IMR-90 (cell line): Measurements from ENCODE around the gene SLC22A2. TPM values are rescaled to one million over a fixed set of nuclear protein-coding genes. Genes with fewer than 3 reads are reported as not detected.

Source experiments
- ATAC-seq: fragments of 200-7000 bp; cut with Tn5 transposase; 2 replicates; pipeline ENCODE4 v1.9.1; 2020; ENCODE audit warnings: low read depth, mild to moderate bottlenecking, moderate library complexity
- BruUV-seq: library from RNA; stranded (reverse); fragments of 400-500 nt; replicated peaks from 2 replicates; lab custom pipeline; 2021; lab: Mats Ljungman, UMichigan
- CTCF ChIA-PET: fragments of 300-600 bp; formaldehyde crosslinking; extraction: SDS; loops from one replicate; lab custom pipeline; 2021; ENCODE audit warnings: antibody characterized with exemption; lab: Yijun Ruan, JAX
- POLR2A ChIA-PET: fragments of 300-600 bp; sonication (Branson Sonifier 250); formaldehyde crosslinking; loops from one replicate; lab custom pipeline; 2022; ENCODE audit warnings: antibody characterized with exemption; ENCODE audit not compliant: unreplicated experiment; lab: Charles Lee
- DNase-seq: peaks from one replicate; pipeline ENCODE4 v3.0.0; 2013
- H2AFZ ChIP-seq: replicated peaks from 2 replicates; pipeline ENCODE3; 2013; ENCODE audit warnings: low read length, mild to moderate bottlenecking; ENCODE audit not compliant: poor library complexity
- H2AK5ac ChIP-seq: 2 replicates; pipeline ENCODE4 v1.6.1; 2013; ENCODE audit warnings: low read depth, low read length, inconsistent platforms
- H2AK9ac ChIP-seq: replicated peaks from 2 replicates; pipeline ENCODE3; 2013; ENCODE audit warnings: mild to moderate bottlenecking, low read depth, low read length, moderate library complexity; ENCODE audit not compliant: poor library complexity
- H2BK120ac ChIP-seq: 2 replicates; pipeline ENCODE4 v1.6.1; 2013; ENCODE audit warnings: low read depth, low read length, inconsistent platforms
- H2BK15ac ChIP-seq: 3 replicates; pipeline ENCODE4 v1.6.1; 2013; ENCODE audit warnings: low read depth, low read length, inconsistent platforms
- H2BK20ac ChIP-seq: 2 replicates; pipeline ENCODE4 v1.6.1; 2013; ENCODE audit warnings: low read depth, mild to moderate bottlenecking, inconsistent platforms, low read length, moderate library complexity
- H2BK5ac ChIP-seq: 2 replicates; pipeline ENCODE4 v1.6.1; 2013; ENCODE audit warnings: mild to moderate bottlenecking, low read depth, low read length, inconsistent platforms; ENCODE audit not compliant: poor library complexity, severe bottlenecking
- H3K14ac ChIP-seq: replicated peaks from 2 replicates; pipeline ENCODE4 v1.6.1; 2013; ENCODE audit warnings: low read depth, low read length, inconsistent platforms
- H3K18ac ChIP-seq: 2 replicates; pipeline ENCODE4 v1.6.1; 2013; ENCODE audit warnings: low read depth, low read length, control low read depth
- H3K23ac ChIP-seq: 2 replicates; pipeline ENCODE4 v1.6.1; 2013; ENCODE audit warnings: low read depth, low read length, inconsistent platforms
- H3K27ac ChIP-seq: 2 replicates; pipeline ENCODE4 v1.5.1; 2013; ENCODE audit warnings: mild to moderate bottlenecking, control low read depth, low read length; ENCODE audit not compliant: insufficient read depth
- H3K27me3 ChIP-seq: 2 replicates; pipeline ENCODE4 v1.6.1; 2013; ENCODE audit warnings: low read length; ENCODE audit not compliant: control insufficient read depth, insufficient read depth
- H3K36me3 ChIP-seq: 2 replicates; pipeline ENCODE4 v1.6.1; 2013; ENCODE audit warnings: low read length, mixed read lengths; ENCODE audit not compliant: control insufficient read depth, insufficient read depth
- H3K4ac ChIP-seq: 2 replicates; pipeline ENCODE4 v1.6.1; 2013; ENCODE audit warnings: low read depth, low read length, inconsistent platforms
- H3K4me1 ChIP-seq: 2 replicates; pipeline ENCODE4 v1.6.1; 2013; ENCODE audit warnings: low read length, mixed read lengths; ENCODE audit not compliant: control insufficient read depth, insufficient read depth
- H3K4me2 ChIP-seq: 2 replicates; pipeline ENCODE4 v1.6.1; 2013; ENCODE audit warnings: low read depth, mild to moderate bottlenecking, control low read depth, low read length, moderate library complexity
- H3K4me3 ChIP-seq: 2 replicates; pipeline ENCODE4 v1.5.1; 2013; ENCODE audit warnings: low read depth, mild to moderate bottlenecking, control low read depth, low read length, moderate library complexity; ENCODE audit not compliant: insufficient read depth
- H3K56ac ChIP-seq: 2 replicates; pipeline ENCODE4 v1.6.1; 2013; ENCODE audit warnings: low read length, inconsistent platforms; ENCODE audit not compliant: insufficient read depth; ENCODE audit errors: extremely low read depth
- H3K79me1 ChIP-seq, 2 experiments: 2 replicates each; pipeline ENCODE4 v1.6.1; 2013; ENCODE audit warnings: low read length in 2 of 2, inconsistent platforms in 1 of 2, low read depth in 1 of 2
- H3K9ac ChIP-seq: 2 replicates; pipeline ENCODE4 v1.6.1; 2013; ENCODE audit warnings: low read depth, low read length, control low read depth
- H3K9me1 ChIP-seq: 2 replicates; pipeline ENCODE4 v1.6.1; 2013; ENCODE audit warnings: low read length, inconsistent platforms; ENCODE audit not compliant: insufficient read depth
- H3K9me3 ChIP-seq: 2 replicates; pipeline ENCODE4 v1.6.1; 2013; ENCODE audit warnings: low read length; ENCODE audit not compliant: control insufficient read depth, insufficient read depth
- H4K20me1 ChIP-seq: 2 replicates; pipeline ENCODE4 v1.6.1; 2013; ENCODE audit warnings: low read length, inconsistent platforms; ENCODE audit not compliant: insufficient read depth
- H4K5ac ChIP-seq: 2 replicates; pipeline ENCODE4 v1.6.1; 2013; ENCODE audit warnings: mild to moderate bottlenecking, low read depth, low read length, control low read depth
- H4K8ac ChIP-seq, 2 experiments: 2 replicates each; pipeline ENCODE4 v1.6.1; 2013; ENCODE audit warnings: low read depth in 2 of 2, low read length in 2 of 2, control low read depth in 1 of 2, inconsistent platforms in 1 of 2
- H4K91ac ChIP-seq: 2 replicates; pipeline ENCODE4 v1.6.1; 2013; ENCODE audit warnings: low read depth, low read length, inconsistent platforms; ENCODE audit not compliant: insufficient read depth
- BHLHE40 ChIP-seq: fragments of 150-350 bp; IDR thresholded peaks from 2 replicates; pipeline ENCODE4 v1.6.1; 2016; ENCODE audit warnings: mild to moderate bottlenecking, low read depth, low read length
- CEBPB ChIP-seq: IDR thresholded peaks from 2 replicates; pipeline ENCODE4 v1.6.1; 2012; ENCODE audit warnings: low read depth, low read length, improper control_type of control experiment
- CHD1 ChIP-seq: IDR thresholded peaks from 2 replicates; pipeline ENCODE4 v1.6.1; 2012; ENCODE audit warnings: low read depth, low read length, improper control_type of control experiment
- FOS ChIP-seq: fragments of 150-350 bp; IDR thresholded peaks from 2 replicates; pipeline ENCODE4 v1.6.1; 2016; ENCODE audit warnings: low read depth, low read length
- MAFK ChIP-seq: IDR thresholded peaks from 2 replicates; pipeline ENCODE4 v1.6.1; 2012; ENCODE audit warnings: low read depth, low read length, improper control_type of control experiment
- MAZ ChIP-seq: IDR thresholded peaks from 2 replicates; pipeline ENCODE4 v1.6.1; 2012; ENCODE audit warnings: low read depth, mild to moderate bottlenecking, low read length, improper control_type of control experiment, moderate library complexity, borderline replicate concordance
- MXI1 ChIP-seq: IDR thresholded peaks from 2 replicates; pipeline ENCODE4 v1.6.1; 2012; ENCODE audit warnings: low read depth, mild to moderate bottlenecking, low read length, moderate library complexity, borderline replicate concordance
- NFE2L2 ChIP-seq: fragments of 150-350 bp; IDR thresholded peaks from 2 replicates; pipeline ENCODE4 v1.6.1; 2016; ENCODE audit warnings: low read depth, mild to moderate bottlenecking, low read length
- POLR2A ChIP-seq: IDR thresholded peaks from 2 replicates; pipeline ENCODE4 v1.6.1; 2012; ENCODE audit warnings: mild to moderate bottlenecking, low read depth, low read length
- RAD21 ChIP-seq: IDR thresholded peaks from 2 replicates; pipeline ENCODE4 v1.6.1; 2012; ENCODE audit warnings: low read length, improper control_type of control experiment
- RCOR1 ChIP-seq: IDR thresholded peaks from 2 replicates; pipeline ENCODE4 v1.6.1; 2012; ENCODE audit warnings: mild to moderate bottlenecking, low read length, improper control_type of control experiment; ENCODE audit not compliant: insufficient replicate concordance
- RFX5 ChIP-seq: IDR thresholded peaks from 2 replicates; pipeline ENCODE4 v1.8.0; 2012; ENCODE audit warnings: low read depth, mild to moderate bottlenecking, low read length, moderate library complexity
- SMC3 ChIP-seq: fragments of 150-350 bp; IDR thresholded peaks from 2 replicates; pipeline ENCODE4 v1.6.1; 2016; ENCODE audit warnings: low read depth, mild to moderate bottlenecking, antibody characterized with exemption, low read length, moderate library complexity
- WGBS, 2 experiments: methylation state at CpG; one replicate each; pipeline versions ENCODE4 v1.1.5 to v1.1.7; 2013; ENCODE audit warnings: missing lambda C conversion rate in 2 of 2; ENCODE audit not compliant: insufficient read length in 1 of 2; ENCODE audit errors: extremely low coverage in 2 of 2; 5-methylcytosine and 5-hydroxymethylcytosine counted together
- dilution Hi-C: fragments of 300-500 bp; cut with HindIII; formaldehyde crosslinking; loops from one replicate; pipeline ENCODE4 v1.14.3; 2018; ENCODE audit warnings: low sequenced_read_pairs; ENCODE audit not compliant: unreplicated experiment
- in situ Hi-C: fragments of 300-500 bp; cut with MboI; formaldehyde crosslinking; loops from 3 replicates; pipeline ENCODE4 v1.14.3; 2019; ENCODE audit warnings: low sequenced_read_pairs, inconsistent platforms, mixed read lengths
- intact Hi-C: fragments of 100-400 bp; cut with micrococcal nuclease; formaldehyde crosslinking; loops from 2 replicates; pipeline ENCODE4 v1.10.0; 2022
- polyA plus RNA-seq, 3 experiments: library from polyadenylated mRNA; depleted of rRNA; stranded (reverse); fragments of >200 nt; gene quantifications; 2 replicates each; pipeline ENCODE4 v1.2.3, GENCODE V29; 2012; ENCODE audit warnings: low replicate concordance in 1 of 3
- total RNA-seq: library from RNA; depleted of rRNA; stranded (reverse); fragments of >200 nt; gene quantifications from 2 replicates; pipeline ENCODE4 v1.2.3, GENCODE V29; 2012
- TF ChIP-seq, protein P1 (sequence below): conservative IDR thresholded peaks from 2 replicates; pipeline ENCODE4 v1.5.1; 2012; ENCODE audit warnings: mild to moderate bottlenecking, low read depth, low read length, improper control_type of control experiment
- TF ChIP-seq, protein P2 (sequence below): fragments of 150-350 bp; IDR thresholded peaks from 2 replicates; pipeline ENCODE4 v1.6.1; 2016; ENCODE audit warnings: low read depth, mild to moderate bottlenecking, low read length, moderate library complexity, borderline replicate concordance
- TF ChIP-seq, protein P3 (sequence below): fragments of 150-350 bp; IDR thresholded peaks from 2 replicates; pipeline ENCODE4 v1.6.1; 2017; ENCODE audit warnings: mild to moderate bottlenecking, antibody characterized with exemption, low read length, low read depth

Gene SLC22A2
- total and polyA plus RNA-seq, 2 of the 4 experiments (the other 2 are of a cell fraction), result not detected

DNA sequence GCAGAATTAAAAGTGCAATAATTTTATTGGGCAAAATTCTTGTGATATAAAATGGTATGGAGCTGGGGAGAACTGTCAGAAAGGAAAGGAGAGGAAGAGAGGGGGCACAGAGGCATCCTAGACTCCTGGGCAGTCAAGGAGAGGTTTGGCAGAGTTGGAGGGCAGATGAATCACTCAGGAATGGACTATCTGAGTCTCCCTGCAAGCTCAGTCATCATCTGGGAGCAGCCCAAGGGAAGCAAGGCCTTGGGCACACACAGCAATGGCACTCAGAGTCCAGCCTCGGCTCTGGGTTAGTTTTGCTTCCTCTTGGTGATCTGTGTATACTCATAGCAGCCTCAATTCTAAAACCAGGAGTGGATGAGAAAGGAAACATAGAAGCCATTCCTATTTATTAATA is 69.8 kb downstream of the SLC22A2 start:
- no peak overlapping the region for H3K14ac ChIP-seq
- no peak for DNase-seq
- H3K79me1 ChIP-seq, result no peaks in the 10 kb centered on the region
- H3K56ac ChIP-seq, result no peak overlapping the region
- no peak overlapping the region for H3K27ac ChIP-seq
- intact Hi-C loops, result no loop called here
- H3K9ac ChIP-seq, result no peak overlapping the region
- H2AK5ac ChIP-seq, result no peak overlapping the region
- H4K5ac ChIP-seq, result no peak overlapping the region
- H2AK9ac ChIP-seq, result no peak overlapping the region
- no peak overlapping the region for H3K4ac ChIP-seq
- no peaks in the 10 kb centered on the region for H3K36me3 ChIP-seq
- WGBS, 2 experiments, result no CpG with 5 or more reads among the region's 1 CpG
- H3K23ac ChIP-seq, result no peak overlapping the region
- H3K9me3 ChIP-seq, result peaks cover 8% of the 10 kb centered on the region; the same call in 1 of the 2 replicates
- no peak overlapping the region for H2BK20ac ChIP-seq
- no peak overlapping the region for H4K8ac ChIP-seq
- in situ Hi-C loops, result no loop called here
- no peak overlapping the region for H3K4me3 ChIP-seq
- H2BK120ac ChIP-seq, result no peak overlapping the region
- H3K4me2 ChIP-seq, result no peak overlapping the region
- no peak overlapping the region for H4K91ac ChIP-seq
- ATAC-seq, result 0 out of 2 replicates have a peak, but pooled peaks have one; percentile 11
- H3K4me1 ChIP-seq, result no peaks in the 10 kb centered on the region
- ChIA-PET POLR2A (no interaction called here), CTCF (no interaction called here)
- no peaks in the 10 kb centered on the region for H3K9me1 ChIP-seq
- no peak overlapping the region for H2AFZ ChIP-seq
- TF ChIP-seq SMC3 (no peak), BHLHE40 (no peak), MXI1 (no peak), CHD1 (no peak), MAZ (no peak), FOS (no peak), RAD21 (no peak), RCOR1 (no peak), NFE2L2 (no peak), RFX5 (no peak), CEBPB (no peak), POLR2A (no peak), MAFK (no peak)
- TF ChIP-seq, protein P1, sequence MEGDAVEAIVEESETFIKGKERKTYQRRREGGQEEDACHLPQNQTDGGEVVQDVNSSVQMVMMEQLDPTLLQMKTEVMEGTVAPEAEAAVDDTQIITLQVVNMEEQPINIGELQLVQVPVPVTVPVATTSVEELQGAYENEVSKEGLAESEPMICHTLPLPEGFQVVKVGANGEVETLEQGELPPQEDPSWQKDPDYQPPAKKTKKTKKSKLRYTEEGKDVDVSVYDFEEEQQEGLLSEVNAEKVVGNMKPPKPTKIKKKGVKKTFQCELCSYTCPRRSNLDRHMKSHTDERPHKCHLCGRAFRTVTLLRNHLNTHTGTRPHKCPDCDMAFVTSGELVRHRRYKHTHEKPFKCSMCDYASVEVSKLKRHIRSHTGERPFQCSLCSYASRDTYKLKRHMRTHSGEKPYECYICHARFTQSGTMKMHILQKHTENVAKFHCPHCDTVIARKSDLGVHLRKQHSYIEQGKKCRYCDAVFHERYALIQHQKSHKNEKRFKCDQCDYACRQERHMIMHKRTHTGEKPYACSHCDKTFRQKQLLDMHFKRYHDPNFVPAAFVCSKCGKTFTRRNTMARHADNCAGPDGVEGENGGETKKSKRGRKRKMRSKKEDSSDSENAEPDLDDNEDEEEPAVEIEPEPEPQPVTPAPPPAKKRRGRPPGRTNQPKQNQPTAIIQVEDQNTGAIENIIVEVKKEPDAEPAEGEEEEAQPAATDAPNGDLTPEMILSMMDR, result no peak
- TF ChIP-seq, protein P2, sequence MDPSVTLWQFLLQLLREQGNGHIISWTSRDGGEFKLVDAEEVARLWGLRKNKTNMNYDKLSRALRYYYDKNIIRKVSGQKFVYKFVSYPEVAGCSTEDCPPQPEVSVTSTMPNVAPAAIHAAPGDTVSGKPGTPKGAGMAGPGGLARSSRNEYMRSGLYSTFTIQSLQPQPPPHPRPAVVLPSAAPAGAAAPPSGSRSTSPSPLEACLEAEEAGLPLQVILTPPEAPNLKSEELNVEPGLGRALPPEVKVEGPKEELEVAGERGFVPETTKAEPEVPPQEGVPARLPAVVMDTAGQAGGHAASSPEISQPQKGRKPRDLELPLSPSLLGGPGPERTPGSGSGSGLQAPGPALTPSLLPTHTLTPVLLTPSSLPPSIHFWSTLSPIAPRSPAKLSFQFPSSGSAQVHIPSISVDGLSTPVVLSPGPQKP, result no peak
- TF ChIP-seq, protein P3, sequence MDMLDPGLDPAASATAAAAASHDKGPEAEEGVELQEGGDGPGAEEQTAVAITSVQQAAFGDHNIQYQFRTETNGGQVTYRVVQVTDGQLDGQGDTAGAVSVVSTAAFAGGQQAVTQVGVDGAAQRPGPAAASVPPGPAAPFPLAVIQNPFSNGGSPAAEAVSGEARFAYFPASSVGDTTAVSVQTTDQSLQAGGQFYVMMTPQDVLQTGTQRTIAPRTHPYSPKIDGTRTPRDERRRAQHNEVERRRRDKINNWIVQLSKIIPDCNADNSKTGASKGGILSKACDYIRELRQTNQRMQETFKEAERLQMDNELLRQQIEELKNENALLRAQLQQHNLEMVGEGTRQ, result no peak
- no peak overlapping the region for H2BK5ac ChIP-seq
- no TSS peak for BruUV-seq
- H3K18ac ChIP-seq, result no peak overlapping the region
- H3K27me3 ChIP-seq, result no peaks in the 10 kb centered on the region
- H2BK15ac ChIP-seq, result no peak overlapping the region
- dilution Hi-C loops, result no loop called here
- no peaks in the 10 kb centered on the region for H4K20me1 ChIP-seq
